CD4-positive, alpha-beta T cell treated with Interferon gamma for 1 hour (primary cell): ENCODE data around the gene EIF5AL1.
"Not testable (repeated sequence)": the region's sequence is repeated elsewhere in the genome, so short reads cannot be mapped to it uniquely, and the experiment has no call there.

Source experiments
- DNase-seq: peaks from one replicate; pipeline ENCODE4 v3.0.0-alpha.2; 2020

Gene EIF5AL1

GRCh38 chr10:79488336-79488735 lies 24.0 kb upstream of the EIF5AL1 start:
- no peak for DNase-seq

GRCh38 chr10:79488870-79489269 lies 23.5 kb upstream of the EIF5AL1 start:
- no peak for DNase-seq

- no peak for DNase-seq
Measured at GRCh38 chr10:79490400-79491142, 21.8 kb upstream of the EIF5AL1 start.

GRCh38 chr10:79491143-79491835 lies 21.0 kb upstream of the EIF5AL1 start:
- no peak for DNase-seq

- no peak for DNase-seq
Measured at GRCh38 chr10:79492256-79492655, 20.1 kb upstream of the EIF5AL1 start.

- DNase-seq: no peak
Measured at GRCh38 chr10:79492839-79493238, 19.5 kb upstream of the EIF5AL1 start.

GRCh38 chr10:79493806-79494205 lies 18.5 kb upstream of the EIF5AL1 start:
- no peak for DNase-seq

- DNase-seq: no peak
Measured at GRCh38 chr10:79494871-79495705, 17.2 kb upstream of the EIF5AL1 start.

- DNase-seq: no peak
Measured at GRCh38 chr10:79495791-79496190, 16.5 kb upstream of the EIF5AL1 start.

- DNase-seq: no peak
Measured at GRCh38 chr10:79496896-79497295, 15.4 kb upstream of the EIF5AL1 start.

GRCh38 chr10:79498291-79498829 lies 14.0 kb upstream of the EIF5AL1 start:
- no peak for DNase-seq

- DNase-seq: no peak
Measured at GRCh38 chr10:79502561-79503309, 9.6 kb upstream of the EIF5AL1 start.

GRCh38 chr10:79503787-79504186 lies 8.5 kb upstream of the EIF5AL1 start:
- not testable (repeated sequence) for DNase-seq

- not testable (repeated sequence) for DNase-seq
Measured at GRCh38 chr10:79504483-79504882, 7.8 kb upstream of the EIF5AL1 start.

- DNase-seq: not testable (repeated sequence)
Measured at GRCh38 chr10:79505328-79505727, 7.0 kb upstream of the EIF5AL1 start.

- no peak for DNase-seq
Measured at GRCh38 chr10:79505829-79506228, 6.5 kb upstream of the EIF5AL1 start.

- no peak for DNase-seq
Measured at GRCh38 chr10:79507440-79508167, 4.7 kb upstream of the EIF5AL1 start.

- DNase-seq: not testable (repeated sequence)
Measured at GRCh38 chr10:79508245-79508644, 4.1 kb upstream of the EIF5AL1 start.

GRCh38 chr10:79509306-79509933 lies 2.9 kb upstream of the EIF5AL1 start:
- DNase-seq: not testable (repeated sequence)

- not testable (repeated sequence) for DNase-seq
Measured at GRCh38 chr10:79509934-79510508, 2.3 kb upstream of the EIF5AL1 start.
